ENCODE data around the gene CDHR2.

The CDHR2 gene

DNA sequence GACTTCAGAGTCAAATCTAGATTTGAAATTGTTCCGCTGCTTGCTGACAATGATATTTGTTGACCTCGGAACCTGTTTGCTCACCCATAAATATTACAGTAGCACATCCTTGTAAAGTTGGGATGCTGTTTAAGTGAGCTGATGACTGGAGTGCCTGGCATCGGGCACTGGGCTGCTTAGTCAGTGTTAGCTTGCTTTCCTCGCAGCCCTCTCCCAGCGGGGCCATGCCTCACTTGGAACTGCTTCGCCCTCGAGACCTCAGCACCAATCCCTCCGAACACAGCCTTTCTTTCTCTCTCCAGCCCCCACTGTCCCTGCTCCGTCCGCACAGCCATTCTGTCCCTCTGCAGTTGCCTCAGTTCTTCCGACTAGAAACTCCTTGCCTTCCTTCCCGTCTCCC is 35.4 kb upstream of the CDHR2 start:
- H3K4me2 ChIP-seq (ENCODE audit: low read depth, low read length) = no peak overlapping the region
- no peak overlapping the region for H3K27ac ChIP-seq (ENCODE audit: low read length)
- H3K4me3 ChIP-seq (ENCODE audit: low read length) = no peak overlapping the region
- no peaks in the 10 kb centered on the region for H3K9me2 ChIP-seq (replicated peaks; ENCODE audit: insufficient read depth, low read length)
- H3K9me3 ChIP-seq (replicated peaks; ENCODE audit: insufficient read depth, low read length) = no peaks in the 10 kb centered on the region
- no peaks in the 10 kb centered on the region for H3F3A ChIP-seq (ENCODE audit: insufficient read depth, low read length)
- H3K27me3 ChIP-seq (replicated peaks; ENCODE audit: insufficient read depth, low read length) = no peaks in the 10 kb centered on the region
- no peak for TF ChIP-seq EZH2 (optimal IDR thresholded peaks at IDR 0.05; ENCODE audit: low read depth, low read length)
- no peak for TF ChIP-seq EZH2phosphoT487 (IDR thresholded peaks at IDR 0.05; ENCODE audit: low read length)
- no peak for TF ChIP-seq CTCF (IDR thresholded peaks at IDR 0.05; ENCODE audit: low read length)
- H2AFZ ChIP-seq (ENCODE audit: low read length) = no peak overlapping the region
- H4K20me1 ChIP-seq (ENCODE audit: insufficient read depth, low read length) = no peaks in the 10 kb centered on the region
- DNase-seq = no peak
- H3K4me1 ChIP-seq (ENCODE audit: low read length) = no peaks in the 10 kb centered on the region
- no peaks in the 10 kb centered on the region for H3K79me2 ChIP-seq (ENCODE audit: low read length)
- 0 out of 2 replicates have a peak, but pooled peaks cover 2% of the 10 kb centered on the region for H3K36me3 ChIP-seq (replicated peaks; ENCODE audit: insufficient read depth, low read length)
- H3K9ac ChIP-seq (ENCODE audit: low read length) = no peak overlapping the region

- Histone ChIP-seq H3K9ac (ENCODE audit: low read length) (no peak overlapping the region), H3K27ac (ENCODE audit: low read length) (no peak overlapping the region)
Observed at GRCh38 chr5:176514244-176514950, 34.7 kb upstream of the CDHR2 start.

GRCh38 chr5:176515396-176515795 is 33.7 kb upstream of the CDHR2 start:
- H2AFZ ChIP-seq (ENCODE audit: low read length) = no peak overlapping the region
- TF ChIP-seq EZH2 (optimal IDR thresholded peaks at IDR 0.05; ENCODE audit: low read depth, low read length) = no peak
- TF ChIP-seq EZH2phosphoT487 (IDR thresholded peaks at IDR 0.05; ENCODE audit: low read length) = no peak
- TF ChIP-seq CTCF (IDR thresholded peaks at IDR 0.05; ENCODE audit: low read length) = no peak
- no peak for DNase-seq
- no peaks in the 10 kb centered on the region for H3K9me3 ChIP-seq (replicated peaks; ENCODE audit: insufficient read depth, low read length)
- no peak overlapping the region for H3K4me3 ChIP-seq (ENCODE audit: low read length)
- no peaks in the 10 kb centered on the region for H3K27me3 ChIP-seq (replicated peaks; ENCODE audit: insufficient read depth, low read length)
- no peak overlapping the region for H3K9ac ChIP-seq (ENCODE audit: low read length)
- H3K36me3 ChIP-seq (replicated peaks; ENCODE audit: insufficient read depth, low read length) = no peaks in the 10 kb centered on the region
- no peaks in the 10 kb centered on the region for H3K4me1 ChIP-seq (ENCODE audit: low read length)
- H3K4me2 ChIP-seq (ENCODE audit: low read depth, low read length) = no peak overlapping the region
- H3K9me2 ChIP-seq (replicated peaks; ENCODE audit: insufficient read depth, low read length) = no peaks in the 10 kb centered on the region
- no peaks in the 10 kb centered on the region for H3F3A ChIP-seq (ENCODE audit: insufficient read depth, low read length)
- H4K20me1 ChIP-seq (ENCODE audit: insufficient read depth, low read length) = no peaks in the 10 kb centered on the region
- H3K79me2 ChIP-seq (ENCODE audit: low read length) = no peaks in the 10 kb centered on the region
- H3K27ac ChIP-seq (ENCODE audit: low read length) = no peak overlapping the region

More at GRCh38 chr5:176514244-176514950, 34.7 kb upstream of the CDHR2 start:
- no peak overlapping the region for H3K4me3 ChIP-seq (ENCODE audit: low read length)
- TF ChIP-seq CTCF (IDR thresholded peaks at IDR 0.05; ENCODE audit: low read length) = no peak
- no peaks in the 10 kb centered on the region for H4K20me1 ChIP-seq (ENCODE audit: insufficient read depth, low read length)
- H3K9me2 ChIP-seq (replicated peaks; ENCODE audit: insufficient read depth, low read length) = no peaks in the 10 kb centered on the region
- DNase-seq = no peak
- no peaks in the 10 kb centered on the region for H3K79me2 ChIP-seq (ENCODE audit: low read length)
- H3K9me3 ChIP-seq (replicated peaks; ENCODE audit: insufficient read depth, low read length) = no peaks in the 10 kb centered on the region
- H3K27me3 ChIP-seq (replicated peaks; ENCODE audit: insufficient read depth, low read length) = no peaks in the 10 kb centered on the region
- H2AFZ ChIP-seq (ENCODE audit: low read length) = no peak overlapping the region
- no peak overlapping the region for H3K4me2 ChIP-seq (ENCODE audit: low read depth, low read length)
- H3K4me1 ChIP-seq (ENCODE audit: low read length) = no peaks in the 10 kb centered on the region
- no peaks in the 10 kb centered on the region for H3F3A ChIP-seq (ENCODE audit: insufficient read depth, low read length)
- H3K36me3 ChIP-seq (replicated peaks; ENCODE audit: insufficient read depth, low read length) = no peaks in the 10 kb centered on the region

Measured in MM.1S (cell line).